T-cell (primary cell): ENCODE data around the gene FAM43A. TPM values are rescaled to one million over a fixed set of nuclear protein-coding genes. Genes with fewer than 3 reads are reported as not detected.

Experiments used
- ATAC-seq, 4 experiments: fragments of 200-7000 bp in 3 of 4; fragments of 150-1000 bp in 1 of 4; cut with Tn5 transposase; replicated peaks in 1 of 4; 1 replicate in 3 of 4; 2 replicates in 1 of 4; pipeline ENCODE4 v1.10.0; 2021; ENCODE audit warnings: moderate library complexity in 3 of 4, mild to moderate bottlenecking in 2 of 4, moderate number of reproducible peaks in 1 of 4
- CTCF ChIA-PET, 2 donors: fragments of 300-600 bp; sonication (Branson Sonifier 250); formaldehyde crosslinking; loops; one replicate each; lab custom pipeline; 2022; ENCODE audit warnings: antibody characterized with exemption in 2 of 2; lab: Charles Lee
- POLR2A ChIA-PET, 2 donors: fragments of 300-600 bp; sonication (Branson Sonifier 250); formaldehyde crosslinking; loops; one replicate each; lab custom pipeline; 2022; ENCODE audit warnings: antibody characterized with exemption in 2 of 2; lab: Charles Lee
- DNase-seq, 35 experiments: peaks; one replicate each; pipeline versions ENCODE4 v3.0.0 to v3.0.0-alpha.2; 2013 to 2023
- H3K27ac ChIP-seq: one replicate; pipeline ENCODE4 v1.5.1; 2013; ENCODE audit warnings: low read length
- H3K27me3 ChIP-seq, 2 experiments: replicated peaks in 1 of 2; 1 replicate in 1 of 2; 2 replicates in 1 of 2; pipeline versions ENCODE4 v1.6.1 to v1.7.0; 2013; ENCODE audit warnings: low read length in 1 of 2, mixed read lengths in 1 of 2; ENCODE audit not compliant: control insufficient read depth in 2 of 2, insufficient read depth in 2 of 2; ENCODE audit errors: extremely low read depth in 1 of 2
- H3K36me3 ChIP-seq, 2 donors: 1 replicate in 1 of 2; 2 replicates in 1 of 2; pipeline versions ENCODE4 v1.6.1 to v1.7.0; 2013; ENCODE audit warnings: low read length in 1 of 2; ENCODE audit not compliant: control insufficient read depth in 2 of 2, insufficient read depth in 1 of 2; ENCODE audit errors: extremely low read depth in 1 of 2
- H3K4me1 ChIP-seq, 2 experiments: 1 replicate in 1 of 2; 2 replicates in 1 of 2; pipeline versions ENCODE4 v1.6.1 to v1.7.0; 2013; ENCODE audit warnings: low read length in 2 of 2, mixed read lengths in 1 of 2; ENCODE audit not compliant: insufficient read depth in 2 of 2, control insufficient read depth in 1 of 2; ENCODE audit errors: extremely low read depth in 1 of 2
- H3K4me3 ChIP-seq, 2 donors: 1 replicate in 1 of 2; 2 replicates in 1 of 2; pipeline versions ENCODE4 v1.5.1 to v1.7.0; 2013; ENCODE audit warnings: mild to moderate bottlenecking in 2 of 2, low read length in 1 of 2, moderate library complexity in 1 of 2; ENCODE audit not compliant: control insufficient read depth in 1 of 2; ENCODE audit errors: extremely low read depth in 1 of 2
- H3K9me3 ChIP-seq: 2 replicates; pipeline ENCODE4 v1.7.0; 2013
- H3K27ac Mint-ChIP-seq, 2 donors: one replicate each; pipeline ENCODE4 v1.8.0; 2020 to 2021; ENCODE audit warnings: mild to moderate bottlenecking in 2 of 2, mixed read lengths in 2 of 2
- H3K27me3 Mint-ChIP-seq, 2 donors: one replicate each; pipeline ENCODE4 v1.8.0; 2021 to 2022; ENCODE audit warnings: mixed read lengths in 2 of 2
- H3K36me3 Mint-ChIP-seq: one replicate; pipeline ENCODE4 v1.8.0; 2021; ENCODE audit warnings: mixed read lengths
- H3K4me1 Mint-ChIP-seq, 3 donors: one replicate each; pipeline ENCODE4 v1.8.0; 2020 to 2022; ENCODE audit warnings: mixed read lengths in 3 of 3, mild to moderate bottlenecking in 1 of 3
- H3K4me3 Mint-ChIP-seq, 3 donors: one replicate each; pipeline ENCODE4 v1.8.0; 2020 to 2022; ENCODE audit warnings: mild to moderate bottlenecking in 3 of 3, mixed read lengths in 3 of 3, moderate library complexity in 3 of 3
- H3K9me3 Mint-ChIP-seq, 3 donors: one replicate each; pipeline ENCODE4 v1.8.0; 2020 to 2022; ENCODE audit warnings: mixed read lengths in 3 of 3
- WGBS: methylation state at CpG from one replicate; pipeline ENCODE4 v1.1.5; 2013; ENCODE audit warnings: missing lambda C conversion rate; ENCODE audit not compliant: insufficient coverage; 5-methylcytosine and 5-hydroxymethylcytosine counted together
- total RNA-seq, 35 experiments: library from RNA in 6 of 35; stranded (reverse) in 6 of 35; fragments of 120-200 nt in 1 of 35; gene quantifications; one replicate each; pipeline versions ENCODE4 v1.2.1 to v1.2.4 and lab custom pipeline; 2013 to 2026

FAM43A gene
- total RNA-seq, 5 donors from 2014 or later (not counting 1 experiment from before 2014, with no cell fraction given), result 2.2 to 14.2 (median 8.1) TPM

DNA sequence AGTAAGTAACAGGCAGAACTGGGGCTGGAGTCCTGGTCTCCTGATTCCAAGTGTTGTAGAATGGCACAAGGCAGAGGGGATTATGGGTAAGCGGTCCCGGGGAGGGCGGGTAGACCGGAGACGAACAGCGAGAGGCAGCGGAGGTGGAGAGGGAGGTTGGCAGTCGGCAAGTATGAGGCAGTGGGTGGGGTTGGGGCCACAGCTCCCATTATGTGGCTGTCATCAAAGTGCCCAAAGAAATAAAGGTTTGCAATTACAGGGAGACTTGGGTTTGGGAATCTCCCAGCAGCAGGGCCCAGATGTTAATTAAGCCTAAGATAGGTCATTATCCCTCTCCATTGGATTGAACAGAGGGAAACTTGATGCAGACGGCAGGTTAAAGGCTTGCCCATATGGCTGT lies 16.9 kb downstream of the FAM43A start:
- Mint-ChIP-seq H3K36me3 (no peaks in the 10 kb centered on the region), H3K27me3 (peaks cover 4 to 5% of the 10 kb centered on the region in 2 donors), H3K4me3 (no peak overlapping the region), H3K9me3 (peaks cover 0 to 6% (median 0%) of the 10 kb centered on the region in 3 donors), H3K4me1 (no peaks in the 10 kb centered on the region), H3K27ac (no peak overlapping the region)
- H3K4me1 ChIP-seq, result no peaks in the 10 kb centered on the region
- no peak overlapping the region for H3K27ac ChIP-seq
- H3K27me3 ChIP-seq, result peaks cover 0 to 14% of the 10 kb centered on the region in 2 experiments
- no peak for DNase-seq
- no peak for ATAC-seq
- ChIA-PET POLR2A (no interaction called here), CTCF (no interaction called here)
- WGBS, result 85% methylated on average over 6 of the region's 9 CpGs
- no peak overlapping the region for H3K4me3 ChIP-seq
- H3K36me3 ChIP-seq, result no peaks in the 10 kb centered on the region
- H3K9me3 ChIP-seq, result no peaks in the 10 kb centered on the region

DNA sequence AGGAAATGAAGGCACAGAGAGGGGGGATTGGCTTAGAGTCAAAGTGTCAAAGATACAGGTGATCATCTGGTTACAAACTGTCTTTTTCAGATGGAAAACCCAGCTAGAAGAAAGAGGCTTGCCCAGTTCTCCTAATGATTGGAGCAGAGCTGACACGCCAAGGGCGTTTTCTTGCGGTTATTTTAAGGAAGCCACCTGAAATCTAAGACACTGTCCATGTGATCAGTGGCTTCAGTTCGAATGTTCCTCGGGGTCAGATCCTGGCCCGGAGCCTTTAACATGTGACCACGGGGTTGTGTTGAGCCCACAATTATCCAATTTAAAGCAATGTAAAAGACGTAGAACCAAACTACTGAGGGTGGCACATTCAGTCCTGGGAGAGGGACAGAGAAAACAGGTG lies 19.5 kb downstream of the FAM43A start:
- DNase-seq, result no peak
- Mint-ChIP-seq H3K9me3 (peaks cover 0 to 4% (median 0%) of the 10 kb centered on the region in 3 donors), H3K27me3 (peaks cover 0 to 2% of the 10 kb centered on the region in 2 donors), H3K36me3 (no peaks in the 10 kb centered on the region), H3K4me3 (no peak overlapping the region), H3K4me1 (no peaks in the 10 kb centered on the region), H3K27ac (no peak overlapping the region)
- WGBS, result 78% methylated on average over 7 of the region's 8 CpGs
- Histone ChIP-seq H3K36me3 (no peaks in the 10 kb centered on the region), H3K4me3 (no peak overlapping the region), H3K27ac (no peak overlapping the region), H3K4me1 (no peaks in the 10 kb centered on the region), H3K27me3 (peaks cover 0 to 11% of the 10 kb centered on the region in 2 experiments), H3K9me3 (no peaks in the 10 kb centered on the region)
- ChIA-PET POLR2A (no interaction called here), CTCF (no interaction called here)
- ATAC-seq, result no peak

DNA sequence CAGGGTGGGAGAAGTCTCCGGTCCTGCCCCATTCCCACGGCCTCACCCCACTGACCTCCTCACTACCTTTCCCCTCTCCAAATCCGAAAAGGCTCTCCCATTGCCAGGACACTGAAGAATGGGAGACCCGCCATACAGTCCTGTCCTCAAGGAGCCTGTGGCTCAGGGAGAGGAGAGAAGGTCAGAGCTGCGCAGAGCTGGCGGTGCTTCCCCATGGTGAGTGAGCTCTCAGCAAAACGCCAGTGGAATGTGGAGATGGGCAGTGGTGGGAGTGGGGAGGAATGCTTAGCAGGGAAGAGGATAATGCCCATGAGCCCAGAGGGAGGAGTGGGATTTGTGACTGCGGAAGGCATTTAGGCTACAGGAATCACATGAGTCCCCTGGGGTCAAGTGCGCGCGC lies 20.1 kb downstream of the FAM43A start:
- CTCF ChIA-PET, result no interaction called here
- no peak overlapping the region for H3K27ac ChIP-seq
- no peaks in the 10 kb centered on the region for H3K9me3 ChIP-seq
- 97% methylated on average over 8 of the region's 11 CpGs for WGBS
- H3K4me3 ChIP-seq, result no peak overlapping the region
- H3K9me3 Mint-ChIP-seq, result peaks cover 0 to 4% (median 0%) of the 10 kb centered on the region in 3 donors
- no peak overlapping the region for H3K27ac Mint-ChIP-seq
- H3K36me3 ChIP-seq, result no peaks in the 10 kb centered on the region
- no peaks in the 10 kb centered on the region for H3K36me3 Mint-ChIP-seq
- H3K27me3 ChIP-seq, result peaks cover 0 to 8% of the 10 kb centered on the region in 2 experiments
- no peak overlapping the region for H3K4me3 Mint-ChIP-seq
- no peak for DNase-seq
- H3K27me3 Mint-ChIP-seq, result peaks cover 0 to 1% of the 10 kb centered on the region in 2 donors
- H3K4me1 Mint-ChIP-seq, result no peaks in the 10 kb centered on the region
- no peaks in the 10 kb centered on the region for H3K4me1 ChIP-seq
- no peak for ATAC-seq
- POLR2A ChIA-PET, result no interaction called here

DNA sequence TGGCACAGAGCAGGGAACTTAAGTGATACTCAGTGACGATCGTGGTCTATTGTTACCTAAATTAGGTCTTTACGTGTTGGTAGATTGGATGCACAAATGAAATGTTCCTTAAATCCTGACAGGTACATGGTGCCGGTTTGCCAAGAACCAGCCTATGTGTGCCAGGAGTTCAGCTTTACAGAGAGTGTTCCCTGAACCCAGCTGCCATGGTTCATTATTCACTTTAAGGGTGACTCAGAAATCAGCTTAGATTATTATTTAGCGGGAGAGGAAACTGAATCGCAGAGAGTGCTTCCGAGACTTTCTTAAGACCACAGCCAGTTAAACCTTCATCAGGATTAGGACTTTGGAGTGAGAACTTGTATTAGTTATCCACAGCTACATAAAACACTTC lies 21.5 kb downstream of the FAM43A start:
- 100% methylated on average over 1 of the region's 7 CpGs for WGBS
- POLR2A ChIA-PET, result no interaction called here
- Mint-ChIP-seq H3K27me3 (peaks cover 0 to 1% of the 10 kb centered on the region in 2 donors), H3K27ac (no peak overlapping the region), H3K4me3 (no peak overlapping the region), H3K9me3 (peaks cover 0 to 4% (median 0%) of the 10 kb centered on the region in 3 donors), H3K36me3 (no peaks in the 10 kb centered on the region), H3K4me1 (no peaks in the 10 kb centered on the region)
- no peaks in the 10 kb centered on the region for H3K9me3 ChIP-seq
- H3K4me3 ChIP-seq, result no peak overlapping the region
- no peak for ATAC-seq
- peaks cover 0 to 8% of the 10 kb centered on the region in 2 experiments for H3K27me3 ChIP-seq
- no peak for DNase-seq
- H3K27ac ChIP-seq, result no peak overlapping the region
- no peaks in the 10 kb centered on the region for H3K4me1 ChIP-seq
- CTCF ChIA-PET, result interaction anchor here in 1 of 2 donors (0.6 kb wide), 1 partner anchor 1589 kb away, joined by 4 read pairs; no protein-coding TSS in a partner anchor
- H3K36me3 ChIP-seq, result no peaks in the 10 kb centered on the region

DNA sequence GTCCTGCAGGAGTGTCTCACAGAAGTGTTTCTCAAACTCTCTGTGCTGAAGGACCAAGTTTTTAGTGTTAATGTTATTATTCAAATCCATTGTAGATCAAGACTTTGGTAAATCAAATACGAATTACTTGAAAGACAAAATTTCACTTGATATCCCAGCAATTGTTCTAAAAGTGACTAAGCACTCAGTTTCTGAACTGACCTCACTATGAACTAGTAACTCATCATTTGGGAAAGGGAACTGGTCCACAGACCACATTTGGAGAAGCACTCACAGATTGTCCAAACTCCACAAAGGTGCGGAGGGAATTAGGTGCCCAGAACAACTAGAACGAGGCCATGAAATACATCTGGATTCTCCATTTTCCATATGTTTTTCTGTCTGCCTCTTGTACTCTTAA lies 25.6 kb downstream of the FAM43A start:
- H3K27ac Mint-ChIP-seq, result no peak overlapping the region
- ChIA-PET CTCF (no interaction called here), POLR2A (no interaction called here)
- WGBS, result 100% methylated on average over 1 of the region's 3 CpGs
- H3K9me3 ChIP-seq, result no peaks in the 10 kb centered on the region
- H3K27ac ChIP-seq, result no peak overlapping the region
- H3K9me3 Mint-ChIP-seq, result peaks cover 0 to 4% (median 0%) of the 10 kb centered on the region in 3 donors
- H3K4me3 Mint-ChIP-seq, result no peak overlapping the region
- no peaks in the 10 kb centered on the region for H3K4me1 ChIP-seq
- H3K36me3 ChIP-seq, result no peaks in the 10 kb centered on the region
- H3K4me1 Mint-ChIP-seq, result peaks cover 0 to 12% (median 8%) of the 10 kb centered on the region in 3 donors
- H3K27me3 Mint-ChIP-seq, result no peaks in the 10 kb centered on the region
- no peak for ATAC-seq
- no peaks in the 10 kb centered on the region for H3K27me3 ChIP-seq
- no peak overlapping the region for H3K4me3 ChIP-seq
- no peak for DNase-seq
- no peaks in the 10 kb centered on the region for H3K36me3 Mint-ChIP-seq

DNA sequence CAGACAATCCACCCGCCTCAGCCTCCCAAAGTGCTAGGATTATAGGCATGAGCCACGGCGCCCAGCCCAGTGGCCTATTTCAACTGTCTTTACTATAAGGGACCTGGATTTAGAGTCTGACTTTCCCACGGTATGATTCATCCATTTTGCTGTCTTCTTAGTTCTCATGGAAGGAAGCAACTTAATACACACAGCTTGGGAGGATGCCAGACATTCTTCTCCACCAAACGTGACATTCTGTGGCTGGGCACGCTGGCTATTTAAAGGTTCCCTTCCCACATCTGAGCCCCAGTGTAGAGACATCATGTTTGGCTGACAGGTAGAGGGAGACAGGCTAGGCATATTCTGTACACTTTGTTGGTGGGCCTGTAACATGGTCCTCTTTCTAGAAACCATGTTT lies 26.2 kb downstream of the FAM43A start:
- Histone ChIP-seq H3K4me1 (no peaks in the 10 kb centered on the region), H3K27me3 (no peaks in the 10 kb centered on the region), H3K27ac (no peak overlapping the region), H3K9me3 (no peaks in the 10 kb centered on the region), H3K36me3 (no peaks in the 10 kb centered on the region), H3K4me3 (no peak overlapping the region)
- CTCF ChIA-PET, result no interaction called here
- DNase-seq, result no peak
- no peak for ATAC-seq
- peaks cover 0 to 12% (median 8%) of the 10 kb centered on the region in 3 donors for H3K4me1 Mint-ChIP-seq
- POLR2A ChIA-PET, result no interaction called here
- no peaks in the 10 kb centered on the region for H3K36me3 Mint-ChIP-seq
- no peaks in the 10 kb centered on the region for H3K27me3 Mint-ChIP-seq
- H3K4me3 Mint-ChIP-seq, result no peak overlapping the region
- H3K9me3 Mint-ChIP-seq, result peaks cover 0 to 4% (median 0%) of the 10 kb centered on the region in 3 donors
- WGBS, result 80% methylated on average over 1 of the region's 6 CpGs
- no peak overlapping the region for H3K27ac Mint-ChIP-seq
